ENCODE results near the gene DMD. TPM values are rescaled to one million over a fixed set of nuclear protein-coding genes. Genes with fewer than 3 reads are reported as not detected.
"Not testable (repeated sequence)": the region's sequence is repeated elsewhere in the genome, so short reads cannot be mapped to it uniquely, and the experiment has no call there.

The DMD gene
- total RNA-seq, 1 donor from 2014 or later: 32.2 TPM

GRCh38 chrX:31383991-31384390 lies 1827.4 kb downstream of the DMD start:
- DNase-seq (ENCODE audit: low spot score) (no peak), ATAC-seq (no peak)

- not testable (repeated sequence) for DNase-seq (ENCODE audit: low spot score); ATAC-seq
Observed at GRCh38 chrX:31378973-31379372, 1832.4 kb downstream of the DMD start.

DNA sequence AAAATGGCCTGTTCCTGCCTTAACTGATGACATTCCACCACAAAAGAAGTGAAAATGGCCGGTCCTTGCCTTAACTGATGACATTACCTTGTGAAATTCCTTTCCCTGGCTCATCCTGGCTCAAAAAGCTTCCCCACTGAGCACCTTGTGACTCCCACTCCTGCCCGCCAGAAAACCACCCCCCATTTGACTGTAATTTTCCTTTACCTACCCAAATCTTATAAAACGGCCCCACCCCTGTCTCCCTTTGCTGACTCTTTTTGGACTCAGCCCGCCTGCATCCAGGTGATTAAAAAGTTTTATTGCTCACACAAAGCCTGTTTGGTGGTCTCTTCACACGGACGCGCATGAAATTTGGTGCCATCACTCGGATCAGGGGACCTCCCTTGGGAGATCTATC lies 1833.5 kb downstream of the DMD start:
- ATAC-seq; DNase-seq (ENCODE audit: low spot score): not testable (repeated sequence)

DNA sequence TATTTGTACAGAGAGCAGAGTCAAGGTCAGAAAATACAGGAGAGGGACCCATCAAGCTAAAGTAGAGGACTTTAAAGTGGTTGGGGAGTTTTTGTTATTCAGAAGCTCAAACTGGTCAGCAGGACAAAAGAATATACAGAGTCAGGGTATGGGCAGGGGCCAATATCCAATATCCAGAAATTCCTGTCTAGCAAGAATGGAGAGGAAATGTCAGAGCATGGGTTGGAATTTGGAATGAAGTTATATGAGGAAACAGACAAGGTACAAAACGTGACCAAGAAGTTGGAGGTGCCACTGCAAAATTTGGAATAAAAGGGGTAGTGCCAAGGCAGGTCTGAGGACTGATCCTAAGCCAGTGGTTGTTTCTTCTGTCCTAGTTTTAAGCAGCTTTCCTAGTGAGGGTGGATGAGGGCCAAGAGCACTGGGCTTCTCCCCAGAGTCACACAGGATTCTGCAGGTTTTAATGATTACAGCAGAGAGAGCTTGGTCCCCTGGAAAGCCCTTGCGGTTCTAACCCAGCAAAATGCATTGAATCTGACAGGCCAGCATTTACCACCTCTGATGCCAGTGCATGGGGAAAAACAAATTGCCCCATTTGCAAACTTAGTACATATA lies 1834.8 kb downstream of the DMD start:
- DNase-seq (ENCODE audit: low spot score): no peak
- ATAC-seq: peak; percentile 37

DNA sequence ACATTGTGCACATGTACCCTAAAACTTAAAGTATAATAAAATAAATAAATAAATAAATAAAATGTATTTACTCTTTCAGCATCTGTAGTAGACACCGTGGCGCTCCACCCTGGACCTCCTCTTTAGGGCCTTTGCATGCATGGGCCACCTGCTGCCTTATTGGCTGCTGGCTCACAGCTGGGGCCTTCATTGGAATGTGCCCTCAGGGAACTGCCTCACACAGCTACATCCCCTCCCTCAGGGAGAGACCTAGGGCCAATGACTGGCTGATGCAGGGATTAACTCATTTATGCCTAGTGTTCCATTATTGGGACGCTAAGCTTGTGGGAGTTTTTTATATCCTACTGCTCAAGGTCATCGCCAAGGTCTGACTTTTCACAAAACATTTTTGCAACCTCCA lies 1836.6 kb downstream of the DMD start:
- no peak for DNase-seq (ENCODE audit: low spot score)
- ATAC-seq: no peak

DNA sequence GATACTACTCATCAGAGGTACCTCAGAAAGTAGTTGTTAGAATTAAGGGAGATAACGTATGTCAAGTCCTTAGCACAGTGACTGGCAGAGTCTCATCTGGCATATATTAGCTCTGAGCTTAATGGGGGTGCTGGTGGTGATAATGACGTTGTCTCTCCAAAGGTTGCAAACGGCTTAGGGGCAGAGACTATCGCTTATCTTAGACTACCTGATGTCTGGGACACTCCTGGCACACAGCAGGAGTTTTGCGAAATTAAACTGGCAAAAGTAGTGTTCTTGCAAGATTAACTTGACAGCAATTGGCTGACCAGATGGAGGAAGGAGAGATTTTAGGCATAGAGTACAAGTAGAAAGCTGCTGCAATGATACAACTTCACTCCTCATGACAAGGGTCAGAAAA lies 1839.4 kb downstream of the DMD start:
- DNase-seq (ENCODE audit: low spot score) (no peak), ATAC-seq (no peak)

GRCh38 chrX:31367816-31368215 lies 1843.5 kb downstream of the DMD start:
- ATAC-seq: no peak
- no peak for DNase-seq (ENCODE audit: low spot score)

DNA sequence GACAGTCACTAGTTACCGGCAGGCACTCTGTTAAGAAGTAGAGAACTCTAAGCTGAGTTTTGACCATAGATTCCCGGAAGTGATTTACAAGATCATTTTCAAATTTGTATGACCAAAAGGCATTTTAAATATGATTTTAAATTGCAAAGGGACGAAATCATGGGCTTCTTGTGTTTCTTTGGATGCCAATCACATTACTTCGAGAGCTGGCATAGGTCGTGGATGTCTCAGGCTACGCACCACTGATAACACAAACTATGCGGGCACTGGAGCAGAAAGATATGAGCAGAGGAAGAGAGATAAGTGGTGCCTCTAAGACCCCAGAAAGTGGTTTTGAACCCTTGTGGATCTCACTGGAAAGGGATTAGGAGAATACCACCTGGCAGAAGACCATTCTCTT lies 1845.3 kb downstream of the DMD start:
- ATAC-seq: no peak

GRCh38 chrX:31356275-31357212 lies 1854.8 kb downstream of the DMD start:
- ATAC-seq (peak; percentile 91), DNase-seq (ENCODE audit: low spot score) (no peak)

More for the DNA sequence above, 1845.3 kb downstream of the DMD start:
- no peak for DNase-seq (ENCODE audit: low spot score)

GRCh38 chrX:31355206-31355955 lies 1856.0 kb downstream of the DMD start:
- ATAC-seq (no peak), DNase-seq (ENCODE audit: low spot score) (no peak)

DNA sequence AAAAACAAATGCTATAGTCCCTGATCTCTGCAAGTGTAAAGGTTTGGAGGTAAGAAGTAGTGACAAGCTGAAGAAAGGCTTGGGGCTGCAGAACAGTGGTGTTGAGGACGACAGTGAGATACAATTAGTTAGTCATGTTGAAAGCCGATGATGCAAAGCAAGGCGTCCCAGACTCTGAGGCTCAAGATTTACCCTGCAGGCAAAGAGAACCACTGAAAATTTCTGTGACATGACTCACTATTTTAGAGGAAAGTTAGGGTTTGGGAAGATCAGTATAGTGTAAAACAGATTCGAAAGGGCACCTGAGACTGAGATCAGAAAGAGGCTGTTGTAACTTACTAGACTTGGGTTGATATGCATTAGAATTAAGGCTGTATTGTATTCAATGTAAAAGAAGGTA lies 1858.3 kb downstream of the DMD start:
- no peak for DNase-seq (ENCODE audit: low spot score)
- ATAC-seq: no peak

DNA sequence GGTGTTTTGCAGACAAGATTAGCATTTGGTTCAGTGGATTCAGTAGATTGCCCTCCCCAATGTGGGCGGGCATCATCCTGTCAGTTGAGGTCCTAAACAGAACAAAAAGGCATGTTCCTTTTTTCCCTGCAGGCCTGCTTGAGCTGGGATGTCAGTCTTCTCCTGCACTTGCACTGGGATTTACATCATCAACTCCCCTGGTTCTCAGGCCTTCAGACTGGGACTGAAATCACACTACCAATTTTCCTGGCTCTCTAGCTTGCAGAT lies 1860.6 kb downstream of the DMD start:
- ATAC-seq (no peak), DNase-seq (ENCODE audit: low spot score) (no peak)

- no peak for DNase-seq (ENCODE audit: low spot score)
- no peak for ATAC-seq
Observed at GRCh38 chrX:31349515-31349914, 1861.8 kb downstream of the DMD start.

GRCh38 chrX:31340587-31340986 lies 1870.8 kb downstream of the DMD start:
- ATAC-seq: no peak
- DNase-seq (ENCODE audit: low spot score): no peak

DNA sequence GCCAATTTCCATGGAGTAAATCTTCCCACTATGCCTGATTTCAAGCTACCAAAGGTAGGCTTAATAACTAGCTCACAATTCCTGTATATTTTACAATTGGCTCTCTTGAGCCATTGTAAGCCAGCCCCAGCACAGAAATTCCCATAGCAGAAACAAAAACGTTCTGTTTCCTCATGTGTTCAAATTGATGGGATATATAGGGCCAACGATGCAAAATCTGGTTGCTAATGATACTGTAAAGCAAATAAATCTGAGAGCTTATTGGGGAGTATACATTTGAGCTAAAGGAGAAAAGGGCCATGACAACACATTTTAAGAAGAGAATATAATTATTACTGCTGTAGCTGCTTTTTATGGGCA lies 1872.4 kb downstream of the DMD start:
- ATAC-seq: no peak

GRCh38 chrX:31337332-31337731 lies 1874.0 kb downstream of the DMD start:
- no peak for DNase-seq (ENCODE audit: low spot score)
- peak; percentile 76 for ATAC-seq

More for the DNA sequence above, 1872.4 kb downstream of the DMD start:
- no peak for DNase-seq (ENCODE audit: low spot score)

DNA sequence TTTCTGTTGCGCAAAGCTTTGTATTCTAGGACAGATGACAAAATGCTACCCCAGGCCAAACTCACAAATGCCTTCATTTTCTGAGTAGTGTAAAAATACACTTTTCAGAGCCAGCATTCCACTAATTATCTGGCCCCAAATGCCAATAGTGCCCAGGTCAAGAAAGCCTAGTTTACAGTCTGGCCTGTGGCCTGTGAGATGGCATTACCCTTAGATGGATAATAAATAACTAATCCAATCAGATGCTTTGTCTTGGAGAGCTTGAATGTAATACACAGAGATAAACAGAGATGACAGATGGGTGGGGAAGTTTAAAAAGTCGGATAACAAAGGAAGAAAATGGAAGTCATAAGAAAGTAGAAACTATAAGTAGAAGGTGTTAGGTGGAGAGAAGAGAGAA lies 1874.9 kb downstream of the DMD start:
- ATAC-seq: peak; percentile 40
- DNase-seq (ENCODE audit: low spot score): no peak

GRCh38 chrX:31334997-31335396 lies 1876.4 kb downstream of the DMD start:
- DNase-seq (ENCODE audit: low spot score) (no peak), ATAC-seq (peak; percentile 59)

DNA sequence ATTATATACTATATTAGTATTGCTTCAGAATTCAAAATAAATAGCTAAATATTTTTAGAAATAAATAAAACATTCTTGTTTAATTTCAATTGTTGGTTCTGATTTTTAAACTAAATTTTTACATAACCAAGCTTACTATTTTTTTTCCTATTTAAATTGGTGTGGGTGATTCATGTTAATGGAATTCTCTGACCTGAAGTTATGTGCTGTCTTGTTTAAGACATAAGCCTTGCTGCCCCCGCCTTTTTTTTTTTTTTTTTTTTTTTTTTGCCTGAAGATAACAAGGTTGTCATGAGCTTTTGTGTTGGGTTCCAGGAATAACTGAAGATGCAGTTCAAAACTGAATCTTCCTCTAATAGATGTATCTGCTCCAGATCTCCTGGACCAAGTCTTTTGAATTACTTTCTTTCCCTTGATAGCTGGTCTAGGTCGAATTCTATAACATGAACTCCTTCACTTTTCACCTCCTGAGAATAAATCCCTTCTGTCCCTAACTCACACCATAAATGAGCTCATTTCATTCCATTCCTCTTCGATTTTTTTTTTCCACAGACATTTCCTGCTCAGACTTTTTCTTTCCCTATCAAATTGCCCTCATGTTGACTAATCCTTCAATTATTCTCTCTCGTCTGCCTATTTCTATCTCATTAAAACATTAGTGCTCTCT lies 1878.1 kb downstream of the DMD start:
- ATAC-seq (no peak), DNase-seq (ENCODE audit: low spot score) (no peak)

DNA sequence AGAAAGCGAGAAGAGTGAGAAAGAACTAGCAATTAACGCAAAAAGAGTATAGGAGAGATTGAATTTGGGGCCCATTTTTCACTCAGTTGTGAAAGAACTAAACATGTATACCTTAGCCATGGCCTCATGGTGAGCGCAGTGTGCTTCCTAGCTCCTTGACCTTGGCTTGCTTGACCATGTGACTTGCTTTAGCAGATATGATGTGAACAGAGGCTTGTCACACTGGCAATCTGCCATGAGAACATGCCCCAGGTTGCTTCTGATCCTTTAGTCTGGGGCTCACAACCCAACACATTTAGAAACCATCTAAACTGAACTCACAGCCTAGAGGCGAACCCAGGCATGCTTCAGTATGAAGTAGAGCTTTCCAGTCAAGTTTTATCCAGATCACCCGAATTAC lies 1879.4 kb downstream of the DMD start:
- DNase-seq (ENCODE audit: low spot score): no peak
- ATAC-seq: no peak

DNA sequence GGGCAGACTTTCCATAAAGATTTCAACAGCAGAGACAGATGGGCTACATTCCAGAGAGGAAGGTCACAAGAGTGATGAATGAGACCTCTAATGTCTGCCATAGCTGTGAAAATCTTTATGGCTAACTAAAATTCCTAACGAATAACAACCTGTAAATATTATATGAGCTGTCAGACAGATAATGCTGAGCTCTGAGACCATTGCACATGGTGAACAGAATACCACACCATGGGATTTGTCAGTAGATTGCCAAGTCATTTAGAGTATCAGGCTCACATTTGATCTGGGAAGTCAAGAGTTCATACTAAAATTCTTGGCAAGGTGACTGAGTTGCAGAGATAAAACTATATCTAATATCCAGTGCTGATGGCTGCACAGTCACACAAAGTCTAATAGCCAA lies 1880.3 kb downstream of the DMD start:
- DNase-seq (ENCODE audit: low spot score) (no peak), ATAC-seq (peak; percentile 39)

Measured in left lobe of liver (tissue), 2 donors.